ENCODE measurements around the gene KRTAP10-11.
"Not testable (repeated sequence)": the region's sequence is repeated elsewhere in the genome, so short reads cannot be mapped to it uniquely, and the experiment has no call there.

The KRTAP10-11 gene, protein sequence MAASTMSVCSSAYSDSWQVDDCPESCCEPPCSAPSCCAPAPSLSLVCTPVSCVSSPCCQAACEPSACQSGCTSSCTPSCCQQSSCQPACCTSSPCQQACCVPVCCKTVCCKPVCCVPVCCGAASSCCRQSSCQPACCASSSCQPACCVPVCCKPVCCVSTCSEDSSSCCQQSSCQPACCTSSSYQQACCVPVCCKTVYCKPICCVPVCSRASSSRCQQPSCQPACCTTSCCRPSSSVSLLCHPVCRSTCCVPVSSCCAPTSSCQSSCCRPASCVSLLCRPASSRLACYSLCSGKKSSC

GRCh38 chr21:44646366-44647221 lies at the start of gene KRTAP10-11:
Gene KRTAP10-11, plus strand, starts transcription at chr21:44646414. Its CDS starts 45 bp downstream, at chr21:44646459.
- not testable (repeated sequence) for DNase-seq

DNA sequence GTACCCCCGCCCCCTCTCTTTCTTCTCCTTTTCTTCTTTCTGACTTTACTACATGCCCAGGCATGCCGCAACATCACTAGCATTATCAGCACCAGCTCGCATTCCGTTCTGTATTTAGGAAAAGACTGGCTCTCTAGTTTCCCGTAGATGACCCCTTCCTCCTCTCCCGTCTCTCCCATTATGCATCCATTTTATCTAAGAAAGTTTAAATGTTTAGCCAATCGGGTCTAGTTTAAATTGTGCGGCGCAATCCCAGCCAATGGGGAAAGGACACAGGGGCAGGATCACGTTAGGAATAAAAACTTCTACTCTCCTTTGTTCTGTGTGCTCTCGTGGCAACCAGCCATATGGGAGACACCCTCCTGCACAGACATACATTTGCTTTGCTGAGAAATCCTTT lies 48.2 kb upstream of the KRTAP10-11 start:
- no peak for DNase-seq

DNA sequence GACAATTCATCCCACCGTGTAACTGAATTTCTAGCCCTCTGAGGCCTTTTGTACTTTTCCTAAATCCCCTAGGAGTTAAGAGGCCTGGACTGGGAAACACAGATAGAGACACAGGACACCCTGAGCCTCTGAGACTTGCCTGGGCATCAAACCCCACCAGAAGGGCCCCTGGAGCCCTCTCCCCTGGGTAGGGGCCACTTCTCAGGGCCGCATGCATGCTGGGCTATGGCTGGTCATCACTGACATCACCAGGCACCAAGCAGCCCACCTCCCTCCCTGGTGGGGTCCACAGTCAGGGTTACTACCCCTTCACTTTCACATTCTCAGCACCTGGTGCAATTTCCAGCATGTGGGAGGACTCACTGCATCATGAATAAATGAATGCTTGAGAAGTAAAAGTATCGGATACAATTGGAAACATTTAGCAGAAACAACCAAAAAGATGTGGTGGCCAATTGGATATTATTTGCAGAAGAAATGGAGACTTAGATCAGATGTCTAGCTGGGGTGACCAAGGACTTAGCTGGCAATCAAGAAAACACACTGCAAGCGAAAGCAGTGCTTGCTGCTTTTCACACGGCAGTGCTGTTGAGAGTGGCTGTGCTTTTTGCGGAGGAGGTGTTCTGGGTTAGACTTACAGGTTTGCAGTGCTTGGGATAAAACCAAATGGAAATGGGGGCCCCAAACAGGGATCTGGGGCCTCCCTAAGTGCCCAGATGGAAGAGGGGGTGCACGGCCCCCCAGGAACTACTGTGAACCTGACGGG lies 46.8 kb upstream of the KRTAP10-11 start:
- no peak for DNase-seq

DNA sequence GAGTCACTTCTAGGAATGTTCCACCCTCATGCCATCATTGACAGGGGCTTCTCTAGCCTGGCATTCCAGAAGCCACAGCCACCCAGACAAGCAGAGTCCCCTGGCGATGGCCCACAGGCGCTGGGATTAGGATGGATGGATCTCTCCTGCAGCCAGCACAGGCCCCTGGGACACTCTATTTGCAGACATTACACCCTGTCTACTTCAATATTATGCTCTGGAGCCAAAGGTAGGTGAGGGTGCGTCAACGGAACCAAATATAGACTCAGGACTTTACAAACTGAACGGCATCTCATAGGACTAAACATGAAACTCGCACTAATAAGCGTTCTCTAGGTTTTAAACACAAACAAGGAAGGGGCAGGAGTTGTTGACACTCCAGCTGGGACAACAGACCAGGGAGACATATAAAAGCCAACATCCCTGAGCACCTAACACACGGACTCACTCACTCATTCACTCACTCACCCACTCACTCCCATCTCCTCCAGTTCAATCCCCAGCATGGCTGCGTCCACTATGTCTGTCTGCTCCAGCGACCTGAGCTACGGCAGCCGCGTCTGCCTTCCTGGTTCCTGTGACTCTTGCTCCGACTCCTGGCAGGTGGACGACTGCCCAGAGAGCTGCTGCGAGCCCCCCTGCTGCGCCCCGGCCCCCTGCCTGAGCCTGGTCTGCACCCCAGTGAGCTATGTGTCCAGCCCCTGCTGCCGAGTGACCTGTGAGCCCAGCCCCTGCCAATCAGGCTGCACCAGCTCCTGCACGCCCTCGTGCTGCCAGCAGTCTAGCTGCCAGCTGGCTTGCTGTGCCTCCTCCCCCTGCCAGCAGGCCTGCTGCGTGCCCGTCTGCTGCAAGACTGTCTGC lies 45.9 kb upstream of the KRTAP10-11 start, which contains the start of gene KRTAP10-7:
Gene KRTAP10-7 (plus strand): TSS at position 480 of the 861 bp plus-strand sequence. CDS start 25 bp downstream, at position 505.
- DNase-seq: not testable (repeated sequence)

DNA sequence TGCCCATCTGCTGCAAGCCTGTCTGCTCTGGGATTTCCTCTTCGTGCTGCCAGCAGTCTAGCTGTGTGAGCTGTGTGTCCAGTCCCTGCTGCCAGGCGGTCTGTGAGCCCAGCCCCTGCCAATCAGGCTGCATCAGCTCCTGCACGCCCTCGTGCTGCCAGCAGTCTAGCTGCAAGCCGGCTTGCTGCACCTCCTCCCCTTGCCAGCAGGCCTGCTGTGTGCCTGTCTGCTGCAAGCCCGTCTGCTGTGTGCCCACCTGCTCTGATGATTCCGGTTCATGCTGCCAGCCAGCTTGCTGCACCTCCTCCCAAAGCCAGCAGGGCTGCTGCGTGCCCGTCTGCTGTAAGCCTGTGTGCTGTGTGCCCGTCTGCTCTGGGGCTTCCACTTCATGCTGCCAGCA lies 45.1 kb upstream of the KRTAP10-11 start:
- DNase-seq: not testable (repeated sequence)

GRCh38 chr21:44601596-44602462 lies 44.4 kb upstream of the KRTAP10-11 start:
- DNase-seq: no peak

DNA sequence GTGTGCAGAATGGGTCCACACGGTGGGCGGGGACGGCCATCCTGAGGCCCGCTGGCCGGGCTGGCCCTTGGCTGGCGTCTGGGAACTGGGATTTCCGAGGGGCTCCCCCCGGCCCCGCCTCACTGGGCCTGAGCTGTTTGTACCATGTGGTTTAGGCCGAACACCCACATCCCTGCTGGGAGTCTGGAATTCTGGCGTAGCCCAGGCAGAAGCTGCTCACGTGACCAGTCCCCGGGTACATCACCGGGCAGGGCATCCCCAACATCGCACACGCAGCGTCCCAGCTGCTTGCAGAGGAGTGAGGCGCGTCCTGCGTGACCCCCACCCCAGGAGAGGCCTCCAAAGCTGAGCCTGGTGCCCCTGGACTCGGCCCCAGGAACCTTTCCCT lies 43.8 kb upstream of the KRTAP10-11 start:
- no peak for DNase-seq

DNA sequence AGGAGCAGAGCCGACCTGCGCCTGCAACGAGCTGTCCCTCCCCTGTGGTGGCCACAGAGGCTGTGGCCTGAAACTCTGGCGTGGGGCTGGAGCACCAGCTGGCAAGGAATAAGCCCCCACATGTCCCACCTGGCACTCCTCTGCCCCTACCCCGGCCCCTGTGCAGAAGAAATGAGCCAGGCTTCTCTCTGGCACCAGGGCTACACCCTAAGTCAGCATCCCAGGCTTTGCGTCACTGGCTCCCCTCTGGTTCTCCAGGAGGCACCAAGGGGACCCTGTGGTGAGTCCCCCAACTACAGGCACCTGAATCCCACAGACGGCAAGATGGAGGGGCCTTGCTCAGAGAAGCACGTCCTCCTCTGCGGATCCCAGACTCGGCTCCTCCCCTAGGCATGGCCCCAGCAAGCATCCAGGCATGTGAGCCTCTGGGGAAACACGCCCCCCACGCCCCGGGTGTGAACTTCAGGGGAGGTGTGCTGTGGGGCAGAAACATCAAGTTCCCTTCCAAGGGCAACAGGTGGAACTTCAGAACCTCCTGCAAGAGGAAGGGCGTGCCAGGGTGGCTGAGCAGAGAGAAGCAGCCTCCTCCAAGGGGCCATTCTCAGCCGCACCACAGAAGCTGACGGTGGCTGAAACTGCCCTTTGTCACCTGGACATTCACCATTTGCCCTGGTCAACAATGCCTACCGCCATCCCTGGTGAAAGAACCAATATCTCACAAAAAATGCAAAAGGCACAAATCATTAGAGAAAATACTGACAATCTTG lies 42.9 kb upstream of the KRTAP10-11 start:
- DNase-seq: no peak

DNA sequence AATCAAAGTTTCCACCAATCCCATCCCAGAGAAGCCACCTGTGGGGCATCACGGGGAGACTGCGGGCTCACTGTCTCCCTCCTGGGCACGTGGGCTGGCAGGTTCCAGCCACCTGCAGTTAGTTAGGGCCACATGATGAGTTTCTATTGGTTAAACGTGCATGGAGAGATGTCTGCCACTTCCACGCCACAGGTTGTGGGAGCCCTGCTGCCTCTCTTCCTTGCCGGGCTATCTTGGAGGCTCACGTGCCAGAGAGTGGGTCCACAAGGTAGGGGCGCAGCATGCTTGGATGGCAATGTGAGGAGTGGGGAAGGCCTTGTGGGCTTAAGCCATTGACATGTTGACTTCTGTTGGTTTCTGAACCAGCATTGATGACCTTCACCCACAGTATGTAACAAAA lies 42.3 kb upstream of the KRTAP10-11 start:
- no peak for DNase-seq

GRCh38 chr21:44606495-44606894 lies 39.7 kb upstream of the KRTAP10-11 start:
- no peak for DNase-seq

DNA sequence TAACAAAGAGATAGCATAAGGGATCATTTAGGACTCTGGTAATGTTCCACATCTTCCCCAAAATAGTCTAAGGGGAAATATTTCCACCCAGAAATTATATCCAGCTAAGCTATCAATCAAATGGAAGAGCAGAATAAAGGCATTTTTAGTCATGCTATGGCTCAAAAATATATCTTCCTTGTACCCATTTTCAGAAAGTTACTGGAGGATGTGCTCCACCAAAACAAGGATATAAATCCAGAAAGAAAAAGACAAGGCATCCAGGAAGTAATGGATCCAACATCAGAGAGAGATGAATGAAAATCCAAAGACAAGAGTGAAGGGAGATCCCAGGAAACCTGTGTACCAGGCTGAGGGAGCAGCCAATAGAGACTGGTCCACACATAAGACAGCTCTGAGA lies 37.0 kb upstream of the KRTAP10-11 start:
- no peak for DNase-seq

DNA sequence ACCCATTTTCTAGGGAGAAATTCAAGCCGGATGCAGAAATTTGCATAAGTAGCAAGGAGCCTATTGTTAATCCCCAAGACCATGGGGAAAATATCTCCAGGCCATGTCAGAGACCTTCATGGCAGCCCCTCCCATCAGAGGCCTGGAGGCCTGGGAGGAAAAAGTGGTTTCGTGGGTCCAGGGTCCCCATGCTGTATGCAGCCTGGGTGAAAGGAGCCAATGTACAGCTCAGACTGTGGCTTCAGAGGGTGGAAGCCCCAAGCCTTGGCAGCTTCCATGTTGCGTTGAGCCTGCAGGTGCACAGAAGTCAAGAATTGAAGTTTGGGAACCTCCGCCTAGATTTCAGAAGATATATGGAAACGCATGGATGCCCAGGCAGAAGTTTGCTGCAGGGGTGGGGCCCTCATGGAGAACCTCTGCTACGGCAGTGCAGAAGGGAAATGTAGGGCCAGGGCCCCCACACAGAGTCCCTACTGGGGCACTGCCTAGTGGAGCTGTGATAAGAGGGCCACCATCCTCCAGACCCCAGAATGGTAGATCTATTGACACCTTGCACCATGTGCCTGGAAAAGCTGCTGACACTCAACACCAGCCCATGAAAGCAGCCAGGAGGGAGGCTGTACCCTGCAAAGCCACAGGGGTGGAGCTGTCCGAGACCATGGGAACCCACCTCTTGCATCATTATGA lies 35.9 kb upstream of the KRTAP10-11 start:
- not testable (repeated sequence) for DNase-seq

- DNase-seq: no peak
These were observed 34.7 kb upstream of the KRTAP10-11 start for GRCh38 chr21:44611551-44611950.

DNA sequence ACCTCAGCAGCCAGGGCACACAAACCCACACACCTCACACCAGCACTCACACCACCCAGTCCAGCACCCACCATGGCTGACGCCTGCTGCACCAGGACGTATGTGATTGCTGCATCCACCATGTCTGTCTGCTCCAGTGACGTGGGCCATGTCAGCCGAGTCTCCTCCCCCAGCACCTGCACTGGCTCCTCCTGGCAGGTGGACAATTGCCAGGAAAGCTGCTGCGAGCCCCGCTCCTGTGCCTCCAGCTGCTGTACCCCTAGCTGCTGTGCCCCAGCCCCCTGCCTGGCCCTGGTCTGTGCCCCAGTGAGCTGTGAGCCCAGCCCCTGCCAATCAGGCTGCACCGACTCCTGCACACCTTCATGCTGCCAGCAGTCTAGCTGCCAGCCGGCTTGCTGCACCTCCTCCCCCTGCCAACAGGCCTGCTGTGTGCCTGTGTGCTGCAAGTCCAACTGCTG lies 34.2 kb upstream of the KRTAP10-11 start, which contains the start of gene KRTAP10-8:
Gene KRTAP10-8 (plus strand): TSS at position 51 of the 458 bp plus-strand sequence. CDS start 22 bp downstream, at position 73.
- DNase-seq: no peak

DNA sequence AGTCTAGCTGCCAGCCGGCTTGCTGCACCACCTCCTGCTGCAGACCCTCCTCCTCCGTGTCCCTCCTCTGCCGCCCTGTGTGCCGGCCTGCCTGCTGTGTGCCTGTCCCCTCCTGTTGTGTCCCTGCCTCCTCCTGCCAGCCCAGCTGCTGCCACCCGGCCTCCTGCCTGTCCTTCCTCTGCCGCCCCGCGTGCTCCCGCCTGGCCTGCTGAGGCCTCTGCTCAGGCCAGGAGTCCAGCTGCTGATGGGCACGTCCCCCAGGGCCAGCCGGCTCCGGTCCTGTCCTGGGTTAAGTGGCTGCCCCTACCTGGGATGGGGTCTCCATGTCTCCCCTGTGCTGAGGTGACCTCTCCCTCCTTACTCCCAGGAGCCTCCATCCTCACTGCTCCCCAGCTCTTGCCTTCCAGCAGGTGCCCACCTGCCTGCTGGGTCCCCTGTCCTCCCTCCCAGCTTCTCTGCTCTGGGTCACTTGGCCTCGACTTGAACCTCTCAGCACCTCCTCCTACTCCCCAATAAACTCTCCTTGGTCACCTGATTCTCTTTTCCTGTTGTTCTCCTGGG lies 33.5 kb upstream of the KRTAP10-11 start:
- DNase-seq: no peak

GRCh38 chr21:44613386-44614155 lies 32.6 kb upstream of the KRTAP10-11 start:
- no peak for DNase-seq

- DNase-seq: no peak
These were observed 32.0 kb upstream of the KRTAP10-11 start for GRCh38 chr21:44614161-44614631.

GRCh38 chr21:44614961-44615391 lies 31.2 kb upstream of the KRTAP10-11 start:
- no peak for DNase-seq
